HCT116 (cell line): ENCODE measurements around the gene ITIH6. TPM values are rescaled to one million over a fixed set of nuclear protein-coding genes. Genes with fewer than 3 reads are reported as not detected.

ENCODE experiments used
- ATAC-seq: fragments of 200-7000 bp; cut with Tn5 transposase; 2 replicates; pipeline ENCODE4 v1.9.1; 2020; ENCODE audit warnings: mild to moderate bottlenecking, moderate library complexity
- BruUV-seq: library from RNA; stranded (reverse); fragments of 400-500 nt; replicated peaks from 2 replicates; lab custom pipeline; 2021; lab: Mats Ljungman, UMichigan
- CTCF ChIA-PET: fragments of 300-600 bp; sonication (Branson Sonifier 250); formaldehyde crosslinking; loops from one replicate; lab custom pipeline; 2021; ENCODE audit warnings: antibody characterized with exemption; lab: Charles Lee
- POLR2A ChIA-PET: fragments of 300-600, 350-600 bp; sonication (Branson Sonifier 250); formaldehyde crosslinking; loops from one replicate; lab custom pipeline; 2021; ENCODE audit warnings: antibody characterized with exemption; lab: Charles Lee
- RAD21 ChIA-PET, 2 experiments: fragments of 300-600 bp; sonication (Branson Sonifier 250); formaldehyde crosslinking; loops; one replicate each; lab custom pipeline; 2023; ENCODE audit warnings: low total read pairs in 2 of 2; ENCODE audit not compliant: uncharacterized antibody in 2 of 2, unreplicated experiment in 2 of 2, low non-redundant PET in 1 of 2; lab: Charles Lee
- DNase-seq: peaks from one replicate; pipeline ENCODE4 v3.0.0-alpha.2; 2010; ENCODE audit warnings: low read depth, low spot score
- H2AFZ ChIP-seq: fragments of 200-600 bp; shearing (Covaris generic), sonication (generic); 2 replicates; pipeline ENCODE4 v1.6.1; 2017; ENCODE audit warnings: low read depth, mixed run types, mixed read lengths, antibody characterized with exemption, low read length; ENCODE audit not compliant: poor library complexity, severe bottlenecking
- H3K27ac ChIP-seq: 2 replicates; pipeline ENCODE4 v1.5.1; 2012; ENCODE audit warnings: low read depth, low read length
- H3K27me3 ChIP-seq: fragments of 200-600 bp; sonication (generic); 2 replicates; pipeline ENCODE4 v1.6.1; 2016; ENCODE audit warnings: mixed run types, low read length, mixed read lengths; ENCODE audit not compliant: insufficient read depth
- H3K36me3 ChIP-seq, 2 experiments: fragments of 200-500 bp in 1 of 2; fragments of 200-600 bp in 1 of 2; sonication (Bioruptor generic) in 1 of 2; sonication (generic) in 1 of 2; 2 replicates each; pipeline versions ENCODE4 v1.5.1 to v1.6.1; 2014 to 2016; ENCODE audit warnings: low read length in 2 of 2, inconsistent platforms in 1 of 2, mixed read lengths in 1 of 2, mixed run types in 1 of 2; ENCODE audit not compliant: insufficient read depth in 2 of 2, control insufficient read depth in 1 of 2
- H3K4me1 ChIP-seq, 2 experiments: fragments of 200-600 bp in 1 of 2; sonication (generic) in 1 of 2; 2 replicates each; pipeline versions ENCODE4 v1.5.1 to v1.6.1; 2012 to 2017; ENCODE audit warnings: low read length in 2 of 2, inconsistent platforms in 1 of 2, mild to moderate bottlenecking in 1 of 2, mixed read lengths in 1 of 2, mixed run types in 1 of 2, moderate library complexity in 1 of 2; ENCODE audit not compliant: insufficient read depth in 2 of 2, control insufficient read depth in 1 of 2
- H3K4me2 ChIP-seq: fragments of 200-600 bp; sonication (generic); 2 replicates; pipeline ENCODE4 v1.6.1; 2017; ENCODE audit warnings: mixed run types, low read length, mixed read lengths
- H3K4me3 ChIP-seq, 2 experiments: fragments of 200-600 bp in 1 of 2; sonication (generic) in 1 of 2; replicated peaks in 1 of 2; 2 replicates each; pipeline ENCODE4 v1.5.1; 2011 to 2016; ENCODE audit warnings: low read length in 2 of 2, control low read depth in 1 of 2, low read depth in 1 of 2, mild to moderate bottlenecking in 1 of 2, mixed read lengths in 1 of 2, mixed run types in 1 of 2
- H3K79me2 ChIP-seq: fragments of 200-600 bp; sonication (generic); 2 replicates; pipeline ENCODE4 v1.6.1; 2017; ENCODE audit warnings: mild to moderate bottlenecking, mixed run types, low read length, moderate library complexity, mixed read lengths; ENCODE audit not compliant: insufficient read depth
- H3K9ac ChIP-seq: fragments of 200-600 bp; sonication (generic); 2 replicates; pipeline ENCODE4 v1.6.1; 2016; ENCODE audit warnings: low read length, mixed read lengths
- H3K9me2 ChIP-seq: fragments of 200-600 bp; sonication (generic), shearing (Covaris generic); 2 replicates; pipeline ENCODE4 v1.6.1; 2017; ENCODE audit warnings: mixed run types, mild to moderate bottlenecking, moderate library complexity; ENCODE audit not compliant: insufficient read depth
- H3K9me3 ChIP-seq, 2 experiments: fragments of 200-500 bp in 1 of 2; fragments of 200-600 bp in 1 of 2; sonication (Bioruptor generic) in 1 of 2; sonication (generic) in 1 of 2; 2 replicates each; pipeline ENCODE4 v1.6.1; 2014 to 2017; ENCODE audit warnings: low read length in 2 of 2, mixed read lengths in 2 of 2, inconsistent platforms in 1 of 2, low read depth in 1 of 2, mild to moderate bottlenecking in 1 of 2, mixed run types in 1 of 2, moderate library complexity in 1 of 2; ENCODE audit not compliant: control insufficient read depth in 1 of 2, insufficient read depth in 1 of 2
- H4K20me1 ChIP-seq: fragments of 200-600 bp; sonication (generic), shearing (Covaris generic); 2 replicates; pipeline ENCODE4 v1.6.1; 2017; ENCODE audit warnings: mixed run types, mild to moderate bottlenecking, moderate library complexity; ENCODE audit not compliant: insufficient read depth
- EGR1 ChIP-seq: IDR thresholded peaks from 2 replicates; pipeline ENCODE4 v1.6.1; 2012; ENCODE audit warnings: low read depth
- ELF1 ChIP-seq: IDR thresholded peaks from 2 replicates; pipeline ENCODE4 v1.6.1; 2012; ENCODE audit warnings: low read depth, borderline replicate concordance
- FOSL1 ChIP-seq: IDR thresholded peaks from 2 replicates; pipeline ENCODE4 v1.6.1; 2012; ENCODE audit warnings: low read depth
- RAD21 ChIP-seq: IDR thresholded peaks from 2 replicates; pipeline ENCODE4 v1.6.1; 2012; ENCODE audit warnings: low read depth, mild to moderate bottlenecking
- SRF ChIP-seq: IDR thresholded peaks from 2 replicates; pipeline ENCODE4 v1.6.1; 2012; ENCODE audit warnings: low read depth
- ZFX ChIP-seq: fragments of 450-650 bp; IDR thresholded peaks from 2 replicates; pipeline ENCODE4 v1.6.1; 2017
- intact Hi-C: fragments of 100-400 bp; cut with micrococcal nuclease; formaldehyde crosslinking; loops from 2 replicates; pipeline ENCODE4 v1.10.0; 2022
- total RNA-seq: library from RNA; stranded (reverse); gene quantifications from one replicate; pipeline ENCODE4 v1.2.1, GENCODE V29; 2021; ENCODE audit not compliant: unreplicated experiment
- TF ChIP-seq, protein P1 (sequence below): IDR thresholded peaks from 2 replicates; pipeline ENCODE4 v1.6.1; 2011; ENCODE audit warnings: mild to moderate bottlenecking, low read length, moderate library complexity; ENCODE audit not compliant: insufficient replicate concordance; ENCODE audit errors: extremely low read depth
- TF ChIP-seq, protein P2 (sequence below): IDR thresholded peaks from 2 replicates; pipeline ENCODE4 v1.6.1; 2012; ENCODE audit warnings: low read depth

Gene ITIH6
- total RNA-seq, 1 experiment from 2014 or later = not detected

DNA sequence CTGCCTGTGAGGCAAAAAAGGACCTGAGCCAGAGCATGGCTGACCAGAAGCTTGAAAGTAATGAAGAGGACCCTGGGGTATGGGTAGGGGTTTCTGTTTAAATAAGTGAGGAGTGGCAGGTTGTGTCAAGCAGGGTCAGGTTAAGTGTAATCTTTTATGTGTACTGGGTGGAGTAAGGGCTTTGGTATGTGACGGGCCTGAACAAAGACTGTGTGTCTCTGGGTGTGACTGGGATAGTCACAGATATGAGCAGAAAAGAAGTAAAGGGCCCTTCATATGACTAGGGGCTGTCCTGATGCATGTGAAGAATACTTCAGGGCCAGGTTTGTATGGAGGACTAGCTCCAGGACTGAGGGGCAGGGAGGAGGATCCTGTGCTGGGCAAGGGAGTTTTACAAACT, 82.4 kb downstream of the ITIH6 start (continued):
- TF ChIP-seq, protein P1, sequence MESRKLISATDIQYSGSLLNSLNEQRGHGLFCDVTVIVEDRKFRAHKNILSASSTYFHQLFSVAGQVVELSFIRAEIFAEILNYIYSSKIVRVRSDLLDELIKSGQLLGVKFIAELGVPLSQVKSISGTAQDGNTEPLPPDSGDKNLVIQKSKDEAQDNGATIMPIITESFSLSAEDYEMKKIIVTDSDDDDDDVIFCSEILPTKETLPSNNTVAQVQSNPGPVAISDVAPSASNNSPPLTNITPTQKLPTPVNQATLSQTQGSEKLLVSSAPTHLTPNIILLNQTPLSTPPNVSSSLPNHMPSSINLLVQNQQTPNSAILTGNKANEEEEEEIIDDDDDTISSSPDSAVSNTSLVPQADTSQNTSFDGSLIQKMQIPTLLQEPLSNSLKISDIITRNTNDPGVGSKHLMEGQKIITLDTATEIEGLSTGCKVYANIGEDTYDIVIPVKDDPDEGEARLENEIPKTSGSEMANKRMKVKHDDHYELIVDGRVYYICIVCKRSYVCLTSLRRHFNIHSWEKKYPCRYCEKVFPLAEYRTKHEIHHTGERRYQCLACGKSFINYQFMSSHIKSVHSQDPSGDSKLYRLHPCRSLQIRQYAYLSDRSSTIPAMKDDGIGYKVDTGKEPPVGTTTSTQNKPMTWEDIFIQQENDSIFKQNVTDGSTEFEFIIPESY = no peak

DNA sequence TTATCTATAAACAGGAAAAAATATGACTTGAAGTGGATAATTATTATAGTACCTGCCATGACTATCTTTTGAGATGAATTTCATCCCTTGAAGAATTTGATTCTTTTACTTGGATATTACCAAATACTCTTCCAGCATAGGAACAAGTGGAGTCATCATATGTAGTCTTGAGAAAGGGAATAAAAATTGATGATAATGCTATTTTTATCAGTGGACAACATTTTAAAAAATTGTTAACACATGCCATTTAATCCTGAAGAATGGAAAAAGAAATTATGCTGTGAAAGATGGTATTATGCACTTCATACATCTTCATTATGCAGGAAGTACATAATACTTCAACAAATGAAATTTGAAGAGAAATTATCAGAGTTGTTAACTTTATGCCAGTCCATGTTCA, 83.6 kb downstream of the ITIH6 start:
- Histone ChIP-seq H3K9ac (no peak overlapping the region), H3K36me3 (no peaks in the 10 kb centered on the region)
- RAD21 ChIA-PET = no interaction called here

More for the DNA sequence above, 83.6 kb downstream of the ITIH6 start:
- no peaks in the 10 kb centered on the region for H3K9me2 ChIP-seq
- no peaks in the 10 kb centered on the region for H4K20me1 ChIP-seq
- no peaks in the 10 kb centered on the region for H3K79me2 ChIP-seq
- peaks cover 0 to 13% of the 10 kb centered on the region in 2 experiments; a peak in 3 of 4 replicates for H3K4me1 ChIP-seq
- no peak for DNase-seq
- no peak overlapping the region for H3K4me2 ChIP-seq
- intact Hi-C loops = no loop called here
- H2AFZ ChIP-seq = no peak overlapping the region
- TF ChIP-seq EGR1 (no peak), FOSL1 (no peak), SRF (no peak), ELF1 (no peak), RAD21 (no peak), ZFX (no peak)
- TF ChIP-seq, protein P2, sequence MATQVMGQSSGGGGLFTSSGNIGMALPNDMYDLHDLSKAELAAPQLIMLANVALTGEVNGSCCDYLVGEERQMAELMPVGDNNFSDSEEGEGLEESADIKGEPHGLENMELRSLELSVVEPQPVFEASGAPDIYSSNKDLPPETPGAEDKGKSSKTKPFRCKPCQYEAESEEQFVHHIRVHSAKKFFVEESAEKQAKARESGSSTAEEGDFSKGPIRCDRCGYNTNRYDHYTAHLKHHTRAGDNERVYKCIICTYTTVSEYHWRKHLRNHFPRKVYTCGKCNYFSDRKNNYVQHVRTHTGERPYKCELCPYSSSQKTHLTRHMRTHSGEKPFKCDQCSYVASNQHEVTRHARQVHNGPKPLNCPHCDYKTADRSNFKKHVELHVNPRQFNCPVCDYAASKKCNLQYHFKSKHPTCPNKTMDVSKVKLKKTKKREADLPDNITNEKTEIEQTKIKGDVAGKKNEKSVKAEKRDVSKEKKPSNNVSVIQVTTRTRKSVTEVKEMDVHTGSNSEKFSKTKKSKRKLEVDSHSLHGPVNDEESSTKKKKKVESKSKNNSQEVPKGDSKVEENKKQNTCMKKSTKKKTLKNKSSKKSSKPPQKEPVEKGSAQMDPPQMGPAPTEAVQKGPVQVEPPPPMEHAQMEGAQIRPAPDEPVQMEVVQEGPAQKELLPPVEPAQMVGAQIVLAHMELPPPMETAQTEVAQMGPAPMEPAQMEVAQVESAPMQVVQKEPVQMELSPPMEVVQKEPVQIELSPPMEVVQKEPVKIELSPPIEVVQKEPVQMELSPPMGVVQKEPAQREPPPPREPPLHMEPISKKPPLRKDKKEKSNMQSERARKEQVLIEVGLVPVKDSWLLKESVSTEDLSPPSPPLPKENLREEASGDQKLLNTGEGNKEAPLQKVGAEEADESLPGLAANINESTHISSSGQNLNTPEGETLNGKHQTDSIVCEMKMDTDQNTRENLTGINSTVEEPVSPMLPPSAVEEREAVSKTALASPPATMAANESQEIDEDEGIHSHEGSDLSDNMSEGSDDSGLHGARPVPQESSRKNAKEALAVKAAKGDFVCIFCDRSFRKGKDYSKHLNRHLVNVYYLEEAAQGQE = no peak
- ChIA-PET CTCF (no interaction called here), POLR2A (no interaction called here)
- no peaks in the 10 kb centered on the region for H3K9me3 ChIP-seq
- H3K4me3 ChIP-seq = no peak overlapping the region
- ATAC-seq = no peak
- BruUV-seq = no TSS peak
- H3K27me3 ChIP-seq = no peaks in the 10 kb centered on the region
- H3K27ac ChIP-seq = no peak overlapping the region
